GM18858 (cell line): ENCODE measurements around the gene ARPC5.

Experiments
- ATAC-seq: cut with Tn5 transposase; IDR thresholded peaks from one replicate; pipeline ENCODE4 v1.9.1; 2021; ENCODE audit not compliant: unreplicated experiment

ARPC5 gene

GRCh38 chr1:183589384-183589783 is 46.2 kb downstream of the ARPC5 start:
- no peak for ATAC-seq

GRCh38 chr1:183588827-183589226 is 46.8 kb downstream of the ARPC5 start:
- no peak for ATAC-seq

GRCh38 chr1:183586926-183587325 is 48.7 kb downstream of the ARPC5 start:
- ATAC-seq: no peak

- no peak for ATAC-seq
These were observed 49.1 kb downstream of the ARPC5 start for GRCh38 chr1:183586455-183586854.

GRCh38 chr1:183585038-183585437 is 50.5 kb downstream of the ARPC5 start:
- ATAC-seq: no peak

GRCh38 chr1:183584147-183584546 is 51.4 kb downstream of the ARPC5 start:
- no peak for ATAC-seq

- no peak for ATAC-seq
These were observed 52.1 kb downstream of the ARPC5 start for GRCh38 chr1:183583466-183583865.

- no peak for ATAC-seq
These were observed 53.4 kb downstream of the ARPC5 start for GRCh38 chr1:183582021-183582713.

- no peak for ATAC-seq
These were observed 55.3 kb downstream of the ARPC5 start for GRCh38 chr1:183580281-183580682.

GRCh38 chr1:183578856-183579255 is 56.7 kb downstream of the ARPC5 start:
- ATAC-seq: no peak

GRCh38 chr1:183577897-183578465 is 57.6 kb downstream of the ARPC5 start:
- no peak for ATAC-seq

- ATAC-seq: no peak
These were observed 59.0 kb downstream of the ARPC5 start for GRCh38 chr1:183576537-183576936.

- no peak for ATAC-seq
These were observed 60.0 kb downstream of the ARPC5 start for GRCh38 chr1:183575606-183576005.

- ATAC-seq: no peak
These were observed 62.9 kb downstream of the ARPC5 start for GRCh38 chr1:183572721-183573120.

GRCh38 chr1:183571678-183572268 is 63.8 kb downstream of the ARPC5 start:
- no peak for ATAC-seq
